Type B pancreatic cell (in vitro differentiated cells): ENCODE data around the gene CDK5RAP3. TPM values are rescaled to one million over a fixed set of nuclear protein-coding genes. Genes with fewer than 3 reads are reported as not detected.

ENCODE experiments used
- DNase-seq: peaks from one replicate; pipeline ENCODE4 v3.0.0; 2021; ENCODE audit warnings: mixed read lengths; ENCODE audit not compliant: unreplicated experiment; ENCODE audit errors: extremely low spot score
- H3K27ac Mint-ChIP-seq: 2 replicates; pipeline ENCODE4 v1.8.0; 2021; ENCODE audit warnings: mild to moderate bottlenecking, mixed read lengths
- H3K27me3 Mint-ChIP-seq: 2 replicates; pipeline ENCODE4 v1.8.0; 2021; ENCODE audit warnings: mixed read lengths
- H3K36me3 Mint-ChIP-seq: 2 replicates; pipeline ENCODE4 v1.8.0; 2021; ENCODE audit warnings: mixed read lengths
- H3K4me1 Mint-ChIP-seq: one replicate; pipeline ENCODE4 v1.8.0; 2021; ENCODE audit warnings: mixed read lengths; ENCODE audit not compliant: unreplicated experiment
- H3K4me3 Mint-ChIP-seq: 2 replicates; pipeline ENCODE4 v1.8.0; 2021; ENCODE audit warnings: mild to moderate bottlenecking, mixed read lengths
- H3K9me3 Mint-ChIP-seq: 2 replicates; pipeline ENCODE4 v1.8.0; 2021; ENCODE audit warnings: mixed read lengths
- total RNA-seq: library from RNA; stranded (reverse); gene quantifications from 2 replicates; pipeline ENCODE4 v1.2.1, GENCODE V29; 2021; ENCODE audit warnings: low replicate concordance
- TF ChIP-seq, protein P1 (sequence below): fragments of 200-600 bp; sonication (generic); conservative IDR thresholded peaks from 2 replicates; pipeline ENCODE4 v1.5.0; 2021; ENCODE audit warnings: antibody characterized with exemption, mild to moderate bottlenecking

The CDK5RAP3 gene
- total RNA-seq, 1 donor from 2014 or later, result 217 TPM

DNA sequence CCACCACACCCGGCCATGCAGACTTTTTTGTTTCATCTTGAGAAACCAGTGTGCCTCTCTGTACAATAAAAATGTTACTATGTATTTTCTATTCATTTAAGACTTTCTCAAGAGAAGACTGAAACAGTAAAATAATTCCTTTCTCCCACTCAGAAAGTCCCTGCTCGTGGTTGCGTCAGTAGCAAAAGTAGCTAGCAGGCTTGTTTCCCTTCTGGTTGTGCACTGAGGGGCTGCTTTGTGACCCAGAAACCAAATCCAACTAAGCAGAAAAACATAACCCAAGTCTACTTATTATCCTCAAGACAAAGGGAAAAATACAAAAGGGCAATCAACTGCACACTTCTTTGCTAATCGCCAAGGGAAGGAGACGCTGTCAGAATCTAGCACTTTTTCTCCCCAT is 33.0 kb upstream of the CDK5RAP3 start:
- no peaks in the 10 kb centered on the region for H3K36me3 Mint-ChIP-seq
- peaks cover 5% of the 10 kb centered on the region for H3K9me3 Mint-ChIP-seq
- TF ChIP-seq, protein P1, sequence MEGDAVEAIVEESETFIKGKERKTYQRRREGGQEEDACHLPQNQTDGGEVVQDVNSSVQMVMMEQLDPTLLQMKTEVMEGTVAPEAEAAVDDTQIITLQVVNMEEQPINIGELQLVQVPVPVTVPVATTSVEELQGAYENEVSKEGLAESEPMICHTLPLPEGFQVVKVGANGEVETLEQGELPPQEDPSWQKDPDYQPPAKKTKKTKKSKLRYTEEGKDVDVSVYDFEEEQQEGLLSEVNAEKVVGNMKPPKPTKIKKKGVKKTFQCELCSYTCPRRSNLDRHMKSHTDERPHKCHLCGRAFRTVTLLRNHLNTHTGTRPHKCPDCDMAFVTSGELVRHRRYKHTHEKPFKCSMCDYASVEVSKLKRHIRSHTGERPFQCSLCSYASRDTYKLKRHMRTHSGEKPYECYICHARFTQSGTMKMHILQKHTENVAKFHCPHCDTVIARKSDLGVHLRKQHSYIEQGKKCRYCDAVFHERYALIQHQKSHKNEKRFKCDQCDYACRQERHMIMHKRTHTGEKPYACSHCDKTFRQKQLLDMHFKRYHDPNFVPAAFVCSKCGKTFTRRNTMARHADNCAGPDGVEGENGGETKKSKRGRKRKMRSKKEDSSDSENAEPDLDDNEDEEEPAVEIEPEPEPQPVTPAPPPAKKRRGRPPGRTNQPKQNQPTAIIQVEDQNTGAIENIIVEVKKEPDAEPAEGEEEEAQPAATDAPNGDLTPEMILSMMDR, result no peak
- peaks cover 14% of the 10 kb centered on the region for H3K4me1 Mint-ChIP-seq
- DNase-seq, result no peak
- peaks cover 5% of the 10 kb centered on the region for H3K27me3 Mint-ChIP-seq
- H3K27ac Mint-ChIP-seq, result no peak overlapping the region
- H3K4me3 Mint-ChIP-seq, result no peak overlapping the region

DNA sequence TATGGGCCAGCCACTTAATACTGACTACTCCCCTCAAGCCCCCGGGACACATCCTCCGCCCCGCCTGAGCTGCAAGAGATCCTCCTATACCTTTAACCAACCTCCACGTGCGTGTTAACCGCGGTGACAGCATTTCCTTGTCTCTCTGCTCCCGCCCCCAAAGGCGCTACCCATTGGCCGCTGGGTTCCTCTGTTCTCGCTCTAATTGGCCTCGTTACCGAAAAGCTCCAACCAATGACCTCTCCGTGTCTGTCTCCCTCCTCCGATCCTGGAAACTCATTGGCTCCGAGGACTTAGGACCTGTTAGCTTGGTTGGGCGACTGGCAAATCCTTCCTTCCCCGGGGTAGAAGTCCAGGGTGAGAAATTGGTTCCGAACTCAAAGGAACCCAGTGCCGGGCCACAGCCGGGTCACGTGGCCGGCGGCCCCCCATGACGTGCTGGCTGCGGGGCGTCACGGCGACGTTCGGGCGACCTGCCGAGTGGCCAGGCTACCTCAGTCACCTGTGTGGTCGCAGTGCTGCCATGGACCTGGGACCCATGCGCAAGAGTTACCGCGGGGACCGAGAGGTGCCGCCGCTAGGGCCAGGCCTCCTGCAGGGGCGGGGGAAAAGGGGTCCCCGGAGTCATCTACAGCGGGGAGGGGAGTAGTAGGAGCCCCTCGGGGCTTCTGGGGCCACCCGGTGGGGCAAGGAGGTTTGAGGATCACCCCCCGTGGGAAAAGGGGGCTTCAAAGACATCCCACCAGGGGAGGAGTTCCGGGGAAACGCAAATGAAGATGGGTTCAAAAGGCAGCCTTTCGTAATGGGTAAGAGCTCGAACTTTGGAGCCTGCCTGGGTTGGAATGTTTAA is 29.4 kb upstream of the CDK5RAP3 start, which contains the start of gene PNPO:
Gene PNPO (plus strand): TSS at position 326 of the 850 bp plus-strand sequence. CDS start 105 bp downstream, at position 431.
- peak; percentile 80 for DNase-seq
- Mint-ChIP-seq H3K4me1 (peaks cover 18% of the 10 kb centered on the region), H3K36me3 (no peaks in the 10 kb centered on the region), H3K27ac (peak within 1 kb of the TSS; percentile 80), H3K9me3 (peaks cover 5% of the 10 kb centered on the region), H3K27me3 (peaks cover 5% of the 10 kb centered on the region), H3K4me3 (peak within 1 kb of the TSS; percentile 88)
- TF ChIP-seq, protein P1, result no peak

DNA sequence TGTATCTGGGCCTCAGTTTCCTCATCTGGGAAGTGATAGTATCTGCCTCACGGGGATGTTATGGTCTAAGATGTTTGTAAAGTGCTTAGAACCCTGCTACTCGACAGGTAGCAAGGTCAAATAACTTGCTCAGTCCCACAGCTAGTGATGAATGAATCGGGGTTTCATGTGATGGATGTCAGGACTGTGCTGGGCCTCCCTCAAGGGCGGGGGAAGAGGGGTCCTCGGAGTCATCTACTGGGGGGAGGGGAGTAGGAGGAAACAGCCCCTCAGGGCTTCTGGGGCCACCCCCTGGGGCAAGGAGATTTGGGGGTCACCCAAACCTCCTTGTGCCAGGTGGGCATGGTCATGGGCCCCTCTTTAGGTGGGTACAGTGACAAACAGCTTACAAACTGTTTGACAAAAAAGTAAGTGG is 28.8 kb upstream of the CDK5RAP3 start:
- Mint-ChIP-seq H3K27ac (peak overlapping the region; percentile 13), H3K36me3 (no peaks in the 10 kb centered on the region), H3K4me3 (peak overlapping the region; percentile 88), H3K9me3 (peaks cover 5% of the 10 kb centered on the region), H3K27me3 (peaks cover 5% of the 10 kb centered on the region), H3K4me1 (peaks cover 13% of the 10 kb centered on the region)
- TF ChIP-seq, protein P1, result no peak
- DNase-seq, result no peak

DNA sequence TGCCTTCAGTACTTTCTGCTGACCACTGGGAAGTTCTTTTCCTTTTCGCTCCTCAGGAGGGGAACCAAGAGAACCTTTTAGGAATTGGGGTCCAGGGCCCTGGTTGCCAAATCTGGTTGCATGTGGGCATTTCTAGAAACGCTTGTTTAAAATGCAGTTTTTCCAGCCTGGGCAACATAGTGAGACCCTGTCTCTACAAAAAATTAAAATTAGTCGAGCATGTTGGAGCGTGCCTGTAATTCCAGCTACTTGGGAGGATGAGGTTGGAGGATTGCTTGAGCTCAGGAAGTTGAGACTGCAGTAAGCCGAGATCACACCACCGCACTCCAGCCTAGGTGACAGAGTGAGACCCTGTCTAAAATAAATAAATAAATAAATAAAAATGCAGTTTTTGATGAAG is 28.3 kb upstream of the CDK5RAP3 start:
- H3K36me3 Mint-ChIP-seq, result no peaks in the 10 kb centered on the region
- H3K27me3 Mint-ChIP-seq, result peaks cover 5% of the 10 kb centered on the region
- DNase-seq, result no peak
- TF ChIP-seq, protein P1, result no peak
- peaks cover 5% of the 10 kb centered on the region for H3K9me3 Mint-ChIP-seq
- H3K4me1 Mint-ChIP-seq, result peaks cover 13% of the 10 kb centered on the region
- H3K4me3 Mint-ChIP-seq, result peak overlapping the region; percentile 88
- H3K27ac Mint-ChIP-seq, result peak overlapping the region; percentile 13

DNA sequence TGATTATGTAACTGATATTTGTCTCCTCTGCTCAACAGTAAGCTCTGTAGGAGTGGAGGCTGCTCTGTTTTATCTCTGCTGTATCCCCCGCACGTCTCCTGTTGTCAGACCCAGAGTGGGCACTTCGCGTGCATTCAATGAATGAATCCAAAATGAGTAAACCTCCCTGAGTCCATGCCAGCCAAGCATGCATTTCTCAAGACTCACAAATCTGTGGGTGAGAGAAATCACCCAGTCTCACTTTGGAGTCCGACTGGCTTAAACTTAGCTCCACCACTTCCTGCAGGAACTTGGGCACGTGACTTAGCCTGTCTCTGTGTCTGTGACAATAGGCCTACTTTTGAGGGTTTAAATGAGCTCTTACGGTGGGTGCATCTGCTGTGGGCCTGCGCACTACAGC is 25.8 kb upstream of the CDK5RAP3 start:
- no peaks in the 10 kb centered on the region for H3K36me3 Mint-ChIP-seq
- H3K27me3 Mint-ChIP-seq, result peaks cover 5% of the 10 kb centered on the region
- H3K4me1 Mint-ChIP-seq, result peaks cover 23% of the 10 kb centered on the region
- DNase-seq, result no peak
- TF ChIP-seq, protein P1, result no peak
- no peak overlapping the region for H3K27ac Mint-ChIP-seq
- H3K4me3 Mint-ChIP-seq, result no peak overlapping the region
- H3K9me3 Mint-ChIP-seq, result peaks cover 5% of the 10 kb centered on the region
